Inflammatory macrophage (primary cell): ENCODE results near the gene PACRG.
"Not testable (repeated sequence)": the region's sequence is repeated elsewhere in the genome, so short reads cannot be mapped to it uniquely, and the experiment has no call there.

Source experiments
- DNase-seq, 2 donors: peaks; one replicate each; pipeline ENCODE4 v3.0.0-alpha.2; 2020 to 2022

The PACRG gene

GRCh38 chr6:163300838-163301237, 573.1 kb downstream of the PACRG start:
- no peak for DNase-seq

- DNase-seq = no peak
Measured at GRCh38 chr6:163301726-163302635, 574.2 kb downstream of the PACRG start.

GRCh38 chr6:163302747-163303146, 575.0 kb downstream of the PACRG start:
- DNase-seq = no peak

GRCh38 chr6:163306000-163306399, 578.2 kb downstream of the PACRG start:
- DNase-seq = no peak

- no peak for DNase-seq
Measured at GRCh38 chr6:163308629-163309440, 581.1 kb downstream of the PACRG start.

- no peak for DNase-seq
Measured at GRCh38 chr6:163309491-163310026, 581.8 kb downstream of the PACRG start.

GRCh38 chr6:163310096-163310972, 582.6 kb downstream of the PACRG start:
- DNase-seq = no peak

- no peak for DNase-seq
Measured at GRCh38 chr6:163310973-163311383, 583.2 kb downstream of the PACRG start.

DNA sequence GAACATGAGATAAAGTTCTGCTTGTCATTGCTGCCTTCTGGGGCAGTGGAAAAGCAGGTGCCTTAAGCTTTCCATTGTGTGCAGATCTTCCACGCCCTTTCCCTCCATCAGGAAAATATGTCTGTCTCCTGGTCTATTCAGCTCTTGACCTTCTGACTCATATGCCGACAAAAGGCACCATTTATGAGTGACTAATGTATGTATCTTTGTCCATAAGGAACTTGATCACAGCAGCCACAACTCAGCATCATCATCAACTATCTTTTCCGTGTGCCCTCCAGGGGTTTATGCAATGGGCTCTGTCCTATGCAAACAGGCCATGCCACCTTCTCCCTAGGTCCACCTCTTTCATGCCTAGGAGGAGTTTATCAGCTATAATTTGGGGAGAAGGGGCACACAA, 584.1 kb downstream of the PACRG start:
- DNase-seq = no peak

GRCh38 chr6:163313566-163313965, 585.8 kb downstream of the PACRG start:
- no peak for DNase-seq

- no peak for DNase-seq
Measured at GRCh38 chr6:163313981-163314380, 586.2 kb downstream of the PACRG start.

DNA sequence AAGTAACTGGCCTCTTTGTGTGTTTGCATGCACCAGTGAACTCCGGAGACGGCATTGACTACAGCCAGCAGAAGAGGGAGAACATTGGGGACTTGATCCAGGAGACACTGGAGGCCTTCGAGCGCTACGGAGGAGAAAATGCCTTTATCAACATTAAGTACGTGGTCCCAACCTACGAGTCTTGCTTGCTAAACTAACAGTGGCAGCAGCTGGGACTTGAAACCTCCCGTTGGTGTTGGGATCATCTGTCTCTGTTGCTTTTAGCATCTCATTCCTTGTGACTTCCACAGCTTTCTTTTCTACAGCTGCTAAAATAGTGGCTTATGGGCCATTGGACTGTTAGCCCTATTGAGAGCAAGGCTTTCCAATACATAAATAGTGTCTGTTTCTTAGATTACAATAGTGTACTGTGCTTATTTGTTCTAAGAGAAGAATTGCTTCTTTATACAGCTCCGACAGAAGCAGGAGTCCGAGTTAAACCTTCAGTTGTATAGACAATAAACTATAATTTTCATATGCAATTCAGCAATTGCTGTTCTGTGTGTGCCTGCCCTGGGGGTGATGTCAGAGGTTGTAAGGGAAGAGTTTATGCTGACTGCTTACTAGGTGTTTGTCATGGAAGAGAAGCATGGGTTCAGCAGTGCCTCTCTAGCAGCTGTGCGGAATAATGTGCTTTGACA, 587.2 kb downstream of the PACRG start:
- no peak for DNase-seq

GRCh38 chr6:163316866-163317495, 589.2 kb downstream of the PACRG start:
- DNase-seq = not testable (repeated sequence)

GRCh38 chr6:163318071-163318786, 590.5 kb downstream of the PACRG start:
- DNase-seq = no peak

- peak; percentile 35 to 37 for DNase-seq
Measured at GRCh38 chr6:163319609-163320366, 592.0 kb downstream of the PACRG start.

DNA sequence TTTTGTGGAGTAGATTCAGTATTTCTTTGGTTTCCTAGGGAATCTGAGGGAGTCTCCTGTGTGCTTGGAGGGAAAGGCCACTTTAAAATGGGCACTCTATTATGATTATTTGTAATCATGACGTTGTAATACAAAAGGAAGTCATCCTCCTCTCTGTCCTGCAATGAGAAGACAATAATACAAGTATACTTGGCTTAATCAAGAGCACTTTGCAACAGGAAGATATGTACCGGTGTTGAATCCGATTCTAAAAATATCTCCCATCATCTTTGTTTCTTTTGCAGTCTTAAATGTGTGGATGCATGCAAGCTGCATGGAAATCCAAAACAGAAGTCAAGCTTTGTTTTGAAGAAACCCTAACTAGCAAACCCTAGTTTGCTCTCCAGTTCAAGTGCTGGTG, 592.6 kb downstream of the PACRG start:
- DNase-seq = no peak

DNA sequence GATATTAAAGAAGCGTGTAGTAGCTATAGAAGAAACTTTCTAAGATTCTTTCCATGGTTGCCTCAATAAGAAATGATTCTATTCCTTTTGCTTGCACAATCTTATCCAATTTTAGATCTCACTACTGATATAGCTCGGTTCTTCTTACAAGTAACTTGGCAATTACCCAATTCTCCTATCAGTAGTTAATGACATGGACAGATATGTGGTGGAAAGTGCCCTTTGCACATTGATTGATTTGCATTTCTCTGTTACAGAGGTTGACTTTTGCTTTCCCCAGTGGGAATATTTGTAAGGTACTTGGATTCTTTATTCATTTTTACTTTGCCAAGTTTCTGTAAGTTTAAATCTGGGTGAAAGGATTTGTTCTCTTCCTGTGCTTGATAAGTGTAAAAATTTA, 593.0 kb downstream of the PACRG start:
- no peak for DNase-seq

DNA sequence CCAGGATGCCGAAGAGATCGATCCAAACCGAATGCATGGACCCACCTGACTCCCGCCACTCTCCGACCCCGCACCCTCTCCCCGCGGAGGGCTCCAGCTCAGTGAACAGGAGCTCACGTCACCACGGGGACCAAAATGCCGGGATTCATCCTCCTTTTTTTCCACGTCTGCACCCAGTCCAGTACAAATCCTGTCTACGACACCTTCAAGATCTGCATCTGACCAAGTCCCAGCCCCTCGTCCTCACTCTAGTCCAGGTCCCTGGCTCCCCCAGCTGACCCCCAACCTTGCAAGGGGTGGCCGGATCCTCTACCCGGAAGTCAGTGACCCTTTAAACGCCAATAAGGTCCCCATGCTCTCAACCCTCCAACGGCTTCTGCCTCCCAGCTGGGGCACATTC, 593.9 kb downstream of the PACRG start:
- no peak for DNase-seq

DNA sequence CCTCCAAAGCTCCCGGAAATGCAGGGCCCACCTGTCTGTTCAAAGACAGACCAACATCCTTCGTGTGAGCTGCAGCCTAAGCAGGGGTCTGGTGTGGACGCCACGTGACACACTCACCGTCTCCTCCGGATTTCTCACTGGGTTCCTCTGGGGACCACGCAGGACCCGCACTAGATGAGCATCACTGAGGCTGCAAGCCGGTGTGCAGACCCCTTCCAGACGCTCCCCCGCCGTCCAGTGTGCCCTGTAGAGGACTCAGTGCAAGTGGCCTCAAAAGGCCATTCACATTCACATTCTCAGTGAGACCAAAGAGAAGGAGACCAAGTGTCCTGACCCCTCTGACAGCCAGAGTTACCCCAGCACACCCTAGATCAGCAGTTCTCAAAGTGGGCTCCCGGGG, 595.5 kb downstream of the PACRG start:
- no peak for DNase-seq

- no peak for DNase-seq
Measured at GRCh38 chr6:163323705-163324104, 595.9 kb downstream of the PACRG start.
